Measurements from ENCODE around the gene UBE3D. TPM values are rescaled to one million over a fixed set of nuclear protein-coding genes. Genes with fewer than 3 reads are reported as not detected.

UBE3D gene
- total and polyA plus RNA-seq, 2 of the 8 experiments (the other 6 are each of a cell fraction or from before 2014, with no cell fraction given), result 5.7 to 16.3 TPM

DNA sequence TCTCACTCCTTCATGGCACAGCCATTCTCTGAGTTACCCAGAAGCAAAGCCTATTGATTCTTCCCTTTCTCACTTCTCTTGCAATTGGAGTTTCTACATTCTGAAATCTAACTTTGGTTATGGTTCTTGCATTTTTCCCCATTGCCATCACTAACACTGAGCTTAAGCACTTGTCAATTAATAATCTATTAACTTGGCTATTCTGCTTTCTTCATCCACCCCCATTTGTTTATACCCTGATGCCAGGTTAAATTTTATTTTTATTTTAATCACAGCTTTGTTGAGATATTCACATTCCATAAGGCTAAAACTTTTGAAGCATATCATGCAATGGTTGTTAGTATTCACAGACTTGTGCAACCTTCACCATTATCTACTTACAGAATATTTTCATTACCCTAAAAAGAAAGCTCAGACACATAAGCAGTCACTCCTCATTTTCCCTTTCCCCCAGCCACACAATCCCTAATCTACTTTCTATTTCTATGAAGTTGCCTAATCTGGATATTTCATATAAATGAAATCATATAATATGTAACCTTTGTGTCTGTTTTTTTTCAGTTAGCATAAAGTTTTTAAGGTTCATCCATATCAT lies 222.3 kb downstream of the UBE3D start:
- Histone ChIP-seq H3K79me1 (ENCODE audit: low read depth, low read length) (no peaks in the 10 kb centered on the region), H4K91ac (replicated peaks; ENCODE audit: insufficient read length, low read length) (no peak overlapping the region), H3K79me2 (ENCODE audit: control insufficient read depth in 1 of 2, insufficient read depth in 2 of 2, low read length in 2 of 2) (no peaks in the 10 kb centered on the region), H3K4ac (replicated peaks; ENCODE audit: insufficient read length, low read depth, low read length) (no peak overlapping the region), H2BK20ac (ENCODE audit: low read length) (no peak overlapping the region), H2BK120ac (replicated peaks; ENCODE audit: low read depth, low read length) (no peak overlapping the region), H2BK15ac (ENCODE audit: low read length) (no peak overlapping the region), H3K18ac (ENCODE audit: extremely low read depth, low read length) (no peak overlapping the region), H3K4me2 (ENCODE audit: insufficient read depth in 1 of 2, low read depth in 2 of 2, low read length in 2 of 2) (no peak overlapping the region), H3K56ac (replicated peaks; ENCODE audit: insufficient read length, low read depth, low read length) (no peak overlapping the region), H3K9me3 (ENCODE audit: insufficient read depth in 2 of 2, low read depth in 1 of 2, low read length in 1 of 2) (no peaks in the 10 kb centered on the region), H3K9ac (replicated peaks in 1 of 4; ENCODE audit: extremely low read depth in 1 of 4, low read depth in 3 of 4, low read length in 3 of 4) (no peak overlapping the region), H4K8ac (ENCODE audit: extremely low read depth, insufficient read depth, low read length) (no peak overlapping the region), H3K4me1 (replicated peaks in 1 of 4; ENCODE audit: control insufficient read depth in 3 of 4, insufficient read depth in 4 of 4, low read length in 3 of 4) (no peaks in the 10 kb centered on the region), H3K27me3 (replicated peaks in 1 of 4; ENCODE audit: control insufficient read depth in 3 of 4, extremely low read depth in 1 of 4, insufficient read depth in 3 of 4, low read length in 3 of 4) (no peaks in the 10 kb centered on the region), H4K5ac (ENCODE audit: insufficient read length, low read depth, low read length) (no peak overlapping the region), H3K23ac (ENCODE audit: insufficient read length) (no peak overlapping the region), H3K23me2 (ENCODE audit: low read depth, low read length) (no peaks in the 10 kb centered on the region), H2AK5ac (ENCODE audit: low read depth, low read length) (no peak overlapping the region), H2BK12ac (ENCODE audit: low read depth, low read length) (no peak overlapping the region), H3K4me3 (ENCODE audit: extremely low read depth in 1 of 4, insufficient read depth in 2 of 4, low read depth in 3 of 4, low read length in 4 of 4) (no peak overlapping the region), H2AFZ (ENCODE audit: low read length) (no peak overlapping the region), H3K14ac (ENCODE audit: insufficient read length) (no peak overlapping the region), H2BK5ac (ENCODE audit: low read depth, low read length) (no peak overlapping the region), H3K36me3 (ENCODE audit: control insufficient read depth in 2 of 4, insufficient read depth in 4 of 4, low read length in 3 of 4) (no peaks in the 10 kb centered on the region), H4K20me1 (replicated peaks in 1 of 2; ENCODE audit: control insufficient read depth in 1 of 2, insufficient read depth in 2 of 2, low read length in 2 of 2) (no peaks in the 10 kb centered on the region), H3K27ac (ENCODE audit: low read depth, low read length) (no peak overlapping the region)
- ChIA-PET POLR2A (ENCODE audit: partially characterized antibody) (no interaction called here), CTCF (ENCODE audit: partially characterized antibody) (interaction anchor here (0.9 kb wide), 1 partner anchor 214 kb away, joined by 3 read pairs; no protein-coding TSS in a partner anchor)
- no peak for DNase-seq (ENCODE audit: low read depth in 1 of 2, low spot score in 2 of 2)
- FAIRE-seq, result no peak
- TF ChIP-seq ATF3 (IDR thresholded peaks at IDR 0.05; ENCODE audit: insufficient read depth, low read depth, low read length) (no peak), SP1 (IDR thresholded peaks at IDR 0.05; ENCODE audit: low read depth, low read length) (no peak), RFX5 (IDR thresholded peaks at IDR 0.05; ENCODE audit: borderline replicate concordance, low read depth, low read length) (no peak), SIRT6 (IDR thresholded peaks at IDR 0.05; ENCODE audit: low read length) (no peak), RXRA (IDR thresholded peaks at IDR 0.05; ENCODE audit: insufficient read depth, low read depth, low read length) (no peak), BCL11A (IDR thresholded peaks at IDR 0.05; ENCODE audit: low read depth in 2 of 2, low read length in 2 of 2) (no peak), HDAC2 (IDR thresholded peaks at IDR 0.05; ENCODE audit: borderline replicate concordance in 1 of 2, low read depth in 2 of 2, low read length in 2 of 2) (no peak), CEBPB (IDR thresholded peaks at IDR 0.05; ENCODE audit: low read depth, low read length) (no peak), SIX5 (IDR thresholded peaks at IDR 0.05; ENCODE audit: low read depth, low read length) (no peak), SP4 (IDR thresholded peaks at IDR 0.05; ENCODE audit: low read length) (no peak), USF2 (IDR thresholded peaks at IDR 0.05; ENCODE audit: low read length) (no peak), EGR1 (IDR thresholded peaks at IDR 0.05; ENCODE audit: borderline replicate concordance, low read depth, low read length) (no peak), TAF1 (IDR thresholded peaks at IDR 0.05; ENCODE audit: low read depth, low read length) (no peak), JUND (IDR thresholded peaks at IDR 0.05; ENCODE audit: low read length) (no peak)

Data from H1 (cell line).